ENCODE measurements around the gene MUC7.

DNA sequence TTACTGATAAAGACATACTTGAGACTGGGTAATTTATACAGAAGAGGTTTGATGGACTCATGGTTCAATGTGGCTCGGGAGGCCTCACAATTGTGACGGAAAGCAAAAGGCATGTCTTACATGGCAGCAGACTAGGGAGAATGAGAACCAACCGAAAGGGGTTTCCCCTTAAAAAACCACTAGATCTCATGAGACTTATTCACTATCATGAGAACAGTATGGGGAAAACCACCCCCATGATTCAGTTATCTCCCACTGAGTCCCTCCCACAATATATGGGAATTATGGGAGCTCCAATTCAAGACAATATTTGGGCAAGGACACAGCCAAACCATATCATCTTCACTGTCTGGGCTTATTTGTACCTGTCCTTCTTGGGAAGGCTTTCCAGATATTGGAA lies 22.8 kb upstream of the MUC7 start:
- TF ChIP-seq, protein P1, sequence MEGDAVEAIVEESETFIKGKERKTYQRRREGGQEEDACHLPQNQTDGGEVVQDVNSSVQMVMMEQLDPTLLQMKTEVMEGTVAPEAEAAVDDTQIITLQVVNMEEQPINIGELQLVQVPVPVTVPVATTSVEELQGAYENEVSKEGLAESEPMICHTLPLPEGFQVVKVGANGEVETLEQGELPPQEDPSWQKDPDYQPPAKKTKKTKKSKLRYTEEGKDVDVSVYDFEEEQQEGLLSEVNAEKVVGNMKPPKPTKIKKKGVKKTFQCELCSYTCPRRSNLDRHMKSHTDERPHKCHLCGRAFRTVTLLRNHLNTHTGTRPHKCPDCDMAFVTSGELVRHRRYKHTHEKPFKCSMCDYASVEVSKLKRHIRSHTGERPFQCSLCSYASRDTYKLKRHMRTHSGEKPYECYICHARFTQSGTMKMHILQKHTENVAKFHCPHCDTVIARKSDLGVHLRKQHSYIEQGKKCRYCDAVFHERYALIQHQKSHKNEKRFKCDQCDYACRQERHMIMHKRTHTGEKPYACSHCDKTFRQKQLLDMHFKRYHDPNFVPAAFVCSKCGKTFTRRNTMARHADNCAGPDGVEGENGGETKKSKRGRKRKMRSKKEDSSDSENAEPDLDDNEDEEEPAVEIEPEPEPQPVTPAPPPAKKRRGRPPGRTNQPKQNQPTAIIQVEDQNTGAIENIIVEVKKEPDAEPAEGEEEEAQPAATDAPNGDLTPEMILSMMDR (optimal IDR thresholded peaks at IDR 0.05 in 1 of 3, IDR thresholded peaks at IDR 0.05 in 1 of 3, conservative IDR thresholded peaks at IDR 0.05 in 1 of 3; ENCODE audit: extremely low read depth in 1 of 3, insufficient read depth in 2 of 3, low read length in 3 of 3), result no peak
- no peak for TF ChIP-seq EZH2 (IDR thresholded peaks at IDR 0.05; ENCODE audit: low read length)

Measured in keratinocyte (primary cell).